Aorta (tissue), 5 donors: Measurements from ENCODE around the gene ERMP1. TPM values are rescaled to one million over a fixed set of nuclear protein-coding genes. Genes with fewer than 3 reads are reported as not detected.
"Not testable (repeated sequence)": the region's sequence is repeated elsewhere in the genome, so short reads cannot be mapped to it uniquely, and the experiment has no call there.

Source experiments
- ATAC-seq: fragments of 200-7000 bp; cut with Tn5 transposase; one replicate; pipeline ENCODE4 v1.9.1; 2022; ENCODE audit warnings: moderate library complexity; ENCODE audit not compliant: low FRiP score
- DNase-seq, 2 donors: peaks; one replicate each; pipeline ENCODE4 v3.0.0-alpha.2; 2020
- H3K27ac ChIP-seq, 2 donors: one replicate each; pipeline ENCODE4 v1.5.1; 2013; ENCODE audit warnings: low read length in 2 of 2, mild to moderate bottlenecking in 2 of 2, moderate library complexity in 2 of 2, control low read depth in 1 of 2, inconsistent platforms in 1 of 2, low read depth in 1 of 2
- H3K27me3 ChIP-seq, 2 donors: one replicate each; pipeline ENCODE4 v1.6.1; 2013; ENCODE audit warnings: control low read depth in 1 of 2, low read length in 1 of 2, mild to moderate bottlenecking in 1 of 2, moderate library complexity in 1 of 2; ENCODE audit not compliant: insufficient read depth in 2 of 2, control insufficient read depth in 1 of 2
- H3K36me3 ChIP-seq, 2 donors: one replicate each; pipeline ENCODE4 v1.6.1; 2013; ENCODE audit warnings: control low read depth in 1 of 2, low read length in 1 of 2, mild to moderate bottlenecking in 1 of 2; ENCODE audit not compliant: insufficient read depth in 2 of 2, control insufficient read depth in 1 of 2
- H3K4me1 ChIP-seq, 2 donors: one replicate each; pipeline ENCODE4 v1.6.1; 2013; ENCODE audit warnings: low read length in 2 of 2, control low read depth in 1 of 2, mild to moderate bottlenecking in 1 of 2, moderate library complexity in 1 of 2; ENCODE audit not compliant: insufficient read depth in 2 of 2, control insufficient read depth in 1 of 2
- H3K4me3 ChIP-seq, 2 donors: one replicate each; pipeline ENCODE4 v1.5.1; 2013; ENCODE audit warnings: low read length in 2 of 2, control low read depth in 1 of 2, mild to moderate bottlenecking in 1 of 2
- H3K9me3 ChIP-seq: one replicate; pipeline ENCODE4 v1.6.1; 2013; ENCODE audit warnings: mild to moderate bottlenecking, low read length; ENCODE audit not compliant: control insufficient read depth
- WGBS, 2 donors: extraction: QIAGEN DNeasy Blood & Tissue Kit; methylation state at CpG; one replicate each; pipeline ENCODE4 v1.1.7; 2013; 5-methylcytosine and 5-hydroxymethylcytosine counted together
- intact Hi-C, 2 donors: fragments of 100-400 bp; cut with DNase I; formaldehyde crosslinking; loops; one replicate each; pipeline versions ENCODE4 v1.14.2 to v1.15.0; 2022
- polyA plus RNA-seq, 2 donors: library from polyadenylated mRNA; stranded (reverse); fragments of 200-250 nt; gene quantifications; one replicate each; pipeline ENCODE4 v1.2.3, GENCODE V29; 2013
- total RNA-seq, 2 donors: library from RNA; stranded (reverse); fragmentation: NEBNext Ultra II Directional; extraction: Animal tissue kit (Norgen Biotek cat#: 25700); gene quantifications; one replicate each; pipeline ENCODE4 v1.2.1, GENCODE V29; 2021
- donor health status: healthy with polysubstance abuse.
- donor health status: Bipolar disorder and iron deficiency.
- donor health status: DM: no; HTN: no; CAD: no.
- donor health status: DM: no; HTN: no; CAD: no.
- donor health status: DM: yes; HTN: yes; CAD: no.

ERMP1 gene
- total and polyA plus RNA-seq, 4 donors: 2.5 to 11.2 (median 5.5) TPM

DNA sequence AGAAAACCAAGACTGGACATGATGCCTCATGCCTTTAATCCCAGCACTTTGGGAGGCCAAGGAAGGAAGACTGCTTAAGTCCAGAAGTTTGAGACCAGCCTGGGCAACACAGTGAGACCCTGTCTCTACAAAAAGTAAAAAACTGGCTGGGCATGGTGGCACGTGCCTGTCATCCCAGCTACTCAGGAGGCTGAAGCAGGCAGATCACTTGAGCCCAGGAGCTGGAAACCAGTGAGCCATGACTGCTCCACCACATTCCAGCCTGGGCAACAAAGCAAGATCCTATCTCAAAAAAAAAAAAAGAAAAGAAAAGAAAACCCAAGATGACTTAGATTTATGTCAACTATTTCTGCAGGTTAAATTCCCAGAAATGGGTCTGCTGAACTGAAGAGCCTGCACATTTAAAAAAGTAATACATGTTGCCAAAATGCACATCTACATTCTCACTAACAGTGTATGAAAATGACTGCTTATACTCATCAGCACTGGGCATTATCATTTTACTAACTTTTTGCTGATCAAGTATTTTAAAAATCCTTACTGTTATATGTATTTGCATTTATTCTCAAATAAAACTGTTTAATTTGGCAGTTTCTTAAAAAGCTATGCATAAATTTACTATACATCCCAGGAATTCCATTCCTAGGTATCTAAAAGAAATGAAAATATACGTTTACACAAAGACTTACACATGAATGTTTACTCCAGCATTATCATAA, 14.3 kb downstream of the ERMP1 start:
- intact Hi-C loops: no loop called here
- Histone ChIP-seq H3K4me3 (no peak overlapping the region), H3K36me3 (peaks cover 1 to 3% of the 10 kb centered on the region in 2 donors), H3K4me1 (no peaks in the 10 kb centered on the region), H3K27ac (no peak overlapping the region), H3K27me3 (no peaks in the 10 kb centered on the region), H3K9me3 (no peaks in the 10 kb centered on the region)
- WGBS, 2 donors: 85 to 89% methylated on average over 2 of the region's 2 CpGs
- no peak for DNase-seq
- ATAC-seq: no peak

DNA sequence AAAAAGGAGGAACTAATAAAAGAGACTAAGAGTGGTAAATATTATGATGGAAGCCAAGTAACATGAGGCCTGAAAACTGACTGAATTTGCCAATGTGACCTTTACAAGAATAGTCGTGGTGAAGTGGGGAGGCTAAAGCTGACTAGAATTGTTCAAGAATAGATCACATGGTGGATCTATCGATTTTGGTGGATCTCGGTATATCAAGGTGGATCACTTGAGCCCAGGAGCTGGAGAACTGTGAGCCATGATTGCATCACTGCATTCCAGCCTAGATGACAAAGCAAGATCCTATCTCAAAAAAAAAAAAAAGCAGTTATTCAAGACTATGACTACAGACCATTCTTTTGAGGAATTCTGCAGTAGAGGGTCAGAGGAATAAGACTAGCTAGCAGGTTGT, 15.1 kb downstream of the ERMP1 start:
- Histone ChIP-seq H3K27me3 (no peaks in the 10 kb centered on the region), H3K4me3 (no peak overlapping the region), H3K4me1 (no peaks in the 10 kb centered on the region), H3K9me3 (no peaks in the 10 kb centered on the region), H3K36me3 (peaks cover 1 to 3% of the 10 kb centered on the region in 2 donors), H3K27ac (no peak overlapping the region)
- ATAC-seq (no peak), DNase-seq (no peak)
- intact Hi-C loops: no loop called here
- 94 to 95% methylated on average over 3 of the region's 3 CpGs for WGBS, 2 donors

DNA sequence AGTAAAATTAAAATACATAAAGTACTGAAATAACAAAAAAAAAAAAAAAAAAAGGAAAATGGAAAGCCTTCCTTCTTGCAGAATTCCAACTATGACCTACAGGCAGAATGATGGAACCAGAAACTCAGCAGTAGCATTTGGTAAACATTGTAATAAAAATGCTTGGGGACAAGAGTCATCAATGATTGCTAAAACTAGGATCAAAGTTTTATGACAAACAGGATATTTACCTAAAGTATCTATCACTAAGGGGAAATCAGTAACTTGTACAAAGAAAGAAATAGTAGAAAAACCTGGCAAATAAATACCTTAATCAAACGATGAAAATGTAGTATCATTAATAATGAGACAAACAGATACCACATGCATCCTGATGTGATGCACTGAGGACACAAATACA, 17.5 kb downstream of the ERMP1 start:
- H3K9me3 ChIP-seq: no peaks in the 10 kb centered on the region
- no peaks in the 10 kb centered on the region for H3K27me3 ChIP-seq
- H3K36me3 ChIP-seq: peaks cover 1 to 3% of the 10 kb centered on the region in 2 donors
- no peak for DNase-seq
- WGBS, 2 donors: 88 to 90% methylated on average over 1 of the region's 1 CpG
- H3K27ac ChIP-seq: no peak overlapping the region
- intact Hi-C loops: no loop called here
- H3K4me1 ChIP-seq: no peaks in the 10 kb centered on the region
- no peak overlapping the region for H3K4me3 ChIP-seq
- ATAC-seq: no peak

DNA sequence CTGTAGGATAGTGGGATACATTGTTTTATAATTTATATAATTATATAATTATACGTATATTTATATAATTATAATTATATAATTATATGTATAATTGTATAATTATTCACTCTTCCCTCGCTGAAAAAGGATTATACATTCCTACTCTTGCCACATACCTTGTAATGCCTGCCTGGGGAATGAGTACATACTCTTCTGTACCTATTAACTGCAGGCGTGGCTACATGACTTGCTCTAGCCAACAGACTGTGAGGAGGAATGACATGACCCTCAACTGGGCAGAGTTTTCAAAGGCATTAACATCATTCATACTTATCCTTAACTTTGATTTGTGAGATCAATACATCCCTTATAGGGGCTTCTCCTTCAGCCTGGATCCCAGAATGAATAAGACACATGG, 19.1 kb downstream of the ERMP1 start:
- ATAC-seq (no peak), DNase-seq (no peak)
- intact Hi-C loops: no loop called here
- H3K9me3 ChIP-seq: no peaks in the 10 kb centered on the region
- no peak overlapping the region for H3K27ac ChIP-seq
- H3K4me1 ChIP-seq: no peaks in the 10 kb centered on the region
- H3K36me3 ChIP-seq: peaks cover 0 to 3% of the 10 kb centered on the region in 2 donors
- H3K27me3 ChIP-seq: no peaks in the 10 kb centered on the region
- 93 to 95% methylated on average over 3 of the region's 3 CpGs for WGBS, 2 donors
- H3K4me3 ChIP-seq: no peak overlapping the region

DNA sequence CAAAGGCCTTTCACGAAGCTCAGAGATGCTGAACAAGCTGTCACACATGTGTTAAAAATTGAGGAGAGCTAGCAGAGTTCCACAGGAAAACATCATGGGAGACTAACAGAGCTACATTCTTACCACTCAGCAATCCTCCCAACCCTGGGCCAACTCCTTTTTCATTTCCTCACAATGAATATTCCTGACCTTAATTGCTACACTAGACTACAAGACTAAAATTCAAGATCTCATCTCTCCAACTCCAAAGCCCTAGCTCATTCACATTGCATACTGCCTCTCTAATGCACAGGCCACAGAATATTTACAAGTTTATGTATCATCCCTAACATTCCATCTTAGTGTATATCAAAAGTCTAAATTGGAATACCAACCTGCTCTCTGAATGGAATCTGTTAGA, 21.2 kb downstream of the ERMP1 start:
- no peak overlapping the region for H3K27ac ChIP-seq
- DNase-seq: no peak
- intact Hi-C loops: no loop called here
- H3K4me1 ChIP-seq: no peaks in the 10 kb centered on the region
- ATAC-seq: no peak
- H3K4me3 ChIP-seq: no peak overlapping the region
- H3K9me3 ChIP-seq: no peaks in the 10 kb centered on the region
- H3K36me3 ChIP-seq: peaks cover 0 to 3% of the 10 kb centered on the region in 2 donors
- 92 to 96% methylated on average over 1 of the region's 1 CpG for WGBS, 2 donors
- H3K27me3 ChIP-seq: no peaks in the 10 kb centered on the region

DNA sequence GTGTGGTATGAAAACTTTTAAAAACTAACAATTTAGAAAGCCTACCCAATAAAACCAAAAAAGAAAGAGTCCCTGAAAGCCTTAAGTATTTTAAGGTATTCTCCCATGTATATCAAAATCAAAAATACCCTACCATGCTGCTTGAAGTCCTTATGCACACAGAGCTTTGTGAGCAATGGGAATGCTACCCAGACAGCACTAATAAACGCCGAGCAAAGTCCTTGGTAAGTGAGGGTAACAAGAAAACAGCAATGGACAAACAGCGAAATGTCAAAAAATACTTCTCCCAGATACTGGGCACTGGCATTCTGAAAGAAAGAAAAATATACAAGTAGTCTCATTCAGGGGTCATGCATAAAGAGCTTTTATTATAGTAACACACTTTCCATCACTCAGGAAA, 27.4 kb downstream of the ERMP1 start:
- Histone ChIP-seq H3K4me1 (peaks cover 0 to 4% of the 10 kb centered on the region in 2 donors), H3K9me3 (no peaks in the 10 kb centered on the region), H3K36me3 (no peaks in the 10 kb centered on the region), H3K27ac (no peak overlapping the region), H3K27me3 (no peaks in the 10 kb centered on the region), H3K4me3 (no peak overlapping the region)
- no peak for DNase-seq
- WGBS, 2 donors: 86 to 89% methylated on average over 3 of the region's 3 CpGs
- no peak for ATAC-seq
- intact Hi-C loops: no loop called here

DNA sequence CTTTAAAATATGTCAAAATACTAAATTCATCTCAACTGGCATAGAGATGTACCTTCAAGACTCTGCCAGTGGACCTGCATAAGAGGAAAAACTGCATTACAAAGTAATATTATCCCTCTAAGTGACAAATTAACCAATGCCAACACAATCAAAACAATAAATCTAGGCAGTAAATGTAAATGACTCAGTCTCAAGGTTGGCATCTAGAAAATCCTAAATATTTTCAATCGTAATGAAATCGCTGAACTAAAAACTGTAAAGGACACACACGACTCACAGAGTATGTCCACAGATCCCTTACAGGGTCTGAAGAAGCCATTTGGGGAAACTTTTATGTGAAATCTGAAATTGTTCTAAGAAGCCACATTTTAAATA, 31.2 kb downstream of the ERMP1 start:
- 26 to 47% methylated on average over 3 of the region's 3 CpGs for WGBS, 2 donors
- ATAC-seq (no peak), DNase-seq (no peak)
- H3K4me3 ChIP-seq: no peak overlapping the region
- no peak overlapping the region for H3K27ac ChIP-seq
- intact Hi-C loops: no loop called here
- no peaks in the 10 kb centered on the region for H3K36me3 ChIP-seq
- peaks cover 0 to 4% of the 10 kb centered on the region in 2 donors for H3K4me1 ChIP-seq
- H3K9me3 ChIP-seq: no peaks in the 10 kb centered on the region
- H3K27me3 ChIP-seq: no peaks in the 10 kb centered on the region

DNA sequence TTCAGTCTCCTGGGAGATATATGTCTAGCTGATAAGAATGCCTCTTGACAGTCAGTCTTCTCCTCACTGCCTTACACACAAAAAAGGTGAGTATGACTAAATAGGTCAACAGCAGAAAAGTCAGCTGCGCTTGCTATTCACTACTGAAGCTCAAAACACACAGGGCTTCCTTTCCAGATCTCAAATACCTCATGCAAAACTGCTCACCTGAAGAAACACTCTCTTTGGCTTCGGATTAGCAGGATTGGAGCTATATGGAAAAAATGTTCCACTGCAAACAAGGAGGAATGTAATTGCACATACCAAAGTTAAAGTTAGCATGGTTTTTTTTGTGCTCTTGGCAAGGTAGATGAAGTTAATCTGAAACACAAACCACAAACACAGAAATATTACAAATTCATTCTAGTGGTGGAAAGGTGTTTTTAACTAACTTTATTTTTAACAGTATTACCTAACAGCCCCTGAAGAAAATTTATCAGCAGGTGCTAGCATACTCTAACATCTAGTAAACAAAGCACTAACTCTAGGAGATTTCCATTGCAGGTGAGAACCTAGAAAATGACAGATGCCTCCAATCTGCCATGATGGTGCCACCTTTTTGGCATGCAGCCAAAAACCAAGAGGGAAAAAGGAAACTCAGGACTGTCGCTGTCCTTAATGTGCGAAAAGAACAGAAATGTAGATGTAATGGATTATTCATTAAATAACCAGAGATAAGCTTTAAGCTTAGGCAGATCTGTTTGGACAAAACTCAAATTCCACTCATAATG, 31.8 kb downstream of the ERMP1 start:
- intact Hi-C loops: no loop called here
- ATAC-seq: no peak
- 36 to 50% methylated on average over 4 of the region's 4 CpGs for WGBS, 2 donors
- Histone ChIP-seq H3K27me3 (no peaks in the 10 kb centered on the region), H3K27ac (peak overlapping the region in 1 of 2 donors; percentile 54), H3K4me1 (peaks cover 0 to 4% of the 10 kb centered on the region in 2 donors), H3K36me3 (no peaks in the 10 kb centered on the region), H3K4me3 (no peak overlapping the region), H3K9me3 (no peaks in the 10 kb centered on the region)
- DNase-seq: no peak

DNA sequence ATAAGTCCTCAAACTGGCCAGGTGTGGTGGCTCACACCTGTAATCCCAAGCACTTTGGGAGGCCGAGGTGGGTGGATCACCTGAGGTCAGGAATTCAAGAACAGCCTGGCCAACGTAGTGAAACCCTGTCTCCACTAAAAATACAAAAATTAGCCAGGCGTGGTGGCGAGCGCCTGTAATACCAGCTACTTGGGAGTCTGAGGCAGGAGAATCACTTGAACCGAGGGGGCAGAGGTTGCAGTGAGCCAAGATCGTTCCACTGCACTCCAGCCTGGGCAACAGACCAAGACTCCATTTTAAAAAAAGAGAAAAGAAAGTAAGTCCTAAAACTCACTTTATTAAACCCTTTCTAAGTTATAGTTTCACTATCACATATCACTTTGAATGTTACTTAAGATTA, 32.5 kb downstream of the ERMP1 start:
- H3K27me3 ChIP-seq, H3K27ac ChIP-seq, H3K9me3 ChIP-seq, intact Hi-C loops, H3K4me1 ChIP-seq, H3K4me3 ChIP-seq, DNase-seq, H3K36me3 ChIP-seq, ATAC-seq: not testable (repeated sequence)
- 70% methylated on average over 7 of the region's 7 CpGs for WGBS, 2 donors
